ENCODE results near the gene SCARB1.

Gene SCARB1

DNA sequence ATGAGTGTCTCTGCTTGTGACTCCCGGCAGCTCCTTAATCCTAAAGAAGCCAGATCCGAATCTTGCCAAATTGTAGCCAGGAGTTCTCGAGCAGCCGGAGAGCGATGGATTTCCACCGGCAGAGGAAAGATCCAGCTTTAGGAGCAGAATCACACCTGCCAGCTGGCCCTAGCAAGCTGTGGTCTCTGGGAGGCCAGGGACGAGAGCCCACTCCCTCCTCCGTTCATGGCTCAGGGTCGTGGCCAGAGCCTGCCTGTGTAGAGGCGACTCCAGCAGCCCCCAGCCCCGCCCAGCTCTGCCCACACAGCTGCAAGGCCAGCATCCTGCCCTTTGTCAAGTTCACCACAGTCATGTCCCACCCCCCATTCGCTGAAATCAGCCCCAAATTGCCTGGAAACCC lies 121.0 kb downstream of the SCARB1 start:
- DNase-seq = no peak

DNA sequence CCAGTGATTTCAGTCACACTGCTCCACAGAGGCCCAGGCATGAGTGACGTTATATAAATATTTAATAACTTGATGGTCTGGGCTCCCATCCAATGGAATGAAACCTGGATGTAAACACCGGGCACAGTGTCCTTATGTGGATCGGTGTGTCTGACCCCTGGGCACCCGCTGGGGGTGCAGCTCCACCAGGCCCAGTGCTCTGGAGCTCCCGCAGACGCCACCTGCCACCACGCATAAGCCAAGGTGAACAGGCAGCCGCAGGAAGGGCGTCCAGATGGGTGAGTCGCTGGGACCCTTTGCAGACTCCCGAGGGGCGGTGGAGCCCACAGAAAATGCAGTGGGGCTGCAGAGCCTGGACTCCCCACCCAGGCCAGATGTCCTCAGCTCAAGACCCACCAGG lies 121.6 kb downstream of the SCARB1 start:
- DNase-seq = no peak

DNA sequence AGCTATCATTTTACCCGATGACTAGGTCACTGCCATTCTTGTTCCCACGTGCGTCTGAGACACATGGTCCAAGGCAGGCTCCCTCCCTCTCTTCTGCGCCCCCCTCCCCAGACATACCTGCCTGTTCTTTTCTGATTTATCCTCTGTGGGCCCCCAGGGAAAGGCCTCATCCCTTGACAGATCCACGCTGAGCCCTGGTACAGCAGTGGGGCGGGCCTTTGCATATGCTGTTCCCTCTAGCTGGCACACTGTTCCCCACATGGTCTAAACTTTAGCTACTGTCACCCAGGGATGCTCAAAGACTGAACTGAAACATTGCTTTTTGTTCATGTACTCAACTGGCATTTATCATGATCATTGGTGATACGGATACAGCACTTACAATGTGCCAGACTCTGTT lies 122.5 kb downstream of the SCARB1 start:
- no peak for DNase-seq

DNA sequence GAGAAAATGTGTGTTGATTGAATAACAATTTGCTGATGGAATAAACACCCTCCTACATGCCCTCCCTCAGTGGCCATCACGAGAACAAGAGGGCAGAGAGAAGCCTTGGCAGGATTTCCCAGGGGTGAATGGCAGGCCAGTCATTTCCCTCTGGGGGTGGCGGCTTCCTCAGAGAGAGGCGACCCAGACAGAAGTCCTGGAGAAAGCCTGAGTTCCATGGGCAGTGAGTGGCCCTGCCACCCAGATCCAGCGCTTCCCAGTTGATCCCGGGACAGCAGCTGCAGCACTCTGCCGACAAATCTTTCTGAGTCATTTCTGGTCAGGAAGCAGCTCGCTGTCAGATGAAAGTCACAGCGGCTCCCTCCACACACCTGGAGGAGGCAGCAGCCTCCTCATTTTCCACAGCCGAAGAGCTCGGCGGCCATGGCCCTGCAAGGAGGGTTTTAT lies 123.0 kb downstream of the SCARB1 start:
- DNase-seq = no peak

DNA sequence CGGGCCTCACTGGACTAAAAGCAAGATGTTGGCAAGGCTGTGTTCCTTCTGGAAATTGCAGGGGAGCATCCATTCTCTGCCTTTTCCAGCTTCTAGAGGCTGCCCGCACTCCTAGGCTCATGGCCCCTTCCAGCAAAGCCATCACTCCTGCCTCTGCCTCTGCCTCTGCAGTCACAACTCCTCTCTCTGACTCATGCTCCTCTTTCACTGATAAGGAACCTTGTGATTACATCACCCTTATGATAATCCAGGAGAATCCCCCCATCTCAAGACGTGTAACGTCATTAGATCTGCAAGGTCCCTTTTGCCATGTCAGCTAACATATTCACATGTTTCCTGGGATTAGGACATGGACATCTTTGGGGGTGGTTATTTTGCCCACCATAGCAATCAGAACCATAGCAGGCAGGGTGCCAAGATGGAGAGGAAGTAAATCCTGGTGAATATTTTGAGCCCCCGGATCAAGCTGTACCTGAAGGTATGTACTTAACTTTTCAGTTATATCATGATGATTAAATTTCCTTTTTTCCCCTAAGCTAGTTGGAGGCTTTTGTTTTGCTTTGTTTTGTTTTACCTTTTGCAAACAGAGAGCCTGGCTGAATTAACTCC lies 123.6 kb downstream of the SCARB1 start:
- DNase-seq = no peak

DNA sequence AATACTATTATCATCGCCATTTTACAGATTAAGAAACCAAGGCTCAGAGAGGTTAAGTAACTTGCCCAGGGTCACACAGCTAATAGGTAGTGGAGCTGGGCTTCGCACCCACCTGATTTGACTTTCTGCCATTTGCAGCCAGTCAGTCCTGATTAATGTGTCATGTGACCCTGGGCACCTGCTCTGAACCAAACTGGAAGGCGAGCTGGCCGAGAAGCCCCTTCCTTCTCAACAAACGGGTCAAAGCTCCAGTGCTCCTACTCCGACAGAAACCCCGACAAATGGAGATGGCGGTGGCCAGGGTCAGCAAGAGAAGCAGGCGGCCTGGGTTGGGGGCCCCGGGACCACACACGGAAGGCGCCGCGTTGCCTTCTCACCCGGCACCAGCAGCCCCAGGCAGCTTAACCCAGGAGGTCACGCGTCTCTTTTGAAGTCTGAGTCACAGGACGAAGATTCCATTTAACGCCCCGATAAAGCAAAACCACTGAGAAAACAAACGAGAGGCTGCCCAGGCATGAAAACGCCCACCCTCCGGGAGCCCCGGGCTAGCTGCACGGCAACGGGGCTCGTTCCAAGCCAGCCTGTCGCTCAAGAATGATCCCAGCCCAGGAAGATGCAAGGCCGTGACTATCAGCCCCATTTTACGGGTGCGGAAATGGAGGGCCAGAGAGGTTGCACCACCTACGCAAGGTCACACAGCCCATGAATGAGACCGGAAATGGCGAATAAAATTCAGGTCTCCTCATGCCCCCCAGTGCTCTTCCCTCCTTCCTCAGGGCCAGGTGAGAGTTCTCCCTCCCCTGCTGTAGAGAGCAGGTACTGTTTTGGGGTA lies 124.8 kb downstream of the SCARB1 start:
- no peak for DNase-seq

DNA sequence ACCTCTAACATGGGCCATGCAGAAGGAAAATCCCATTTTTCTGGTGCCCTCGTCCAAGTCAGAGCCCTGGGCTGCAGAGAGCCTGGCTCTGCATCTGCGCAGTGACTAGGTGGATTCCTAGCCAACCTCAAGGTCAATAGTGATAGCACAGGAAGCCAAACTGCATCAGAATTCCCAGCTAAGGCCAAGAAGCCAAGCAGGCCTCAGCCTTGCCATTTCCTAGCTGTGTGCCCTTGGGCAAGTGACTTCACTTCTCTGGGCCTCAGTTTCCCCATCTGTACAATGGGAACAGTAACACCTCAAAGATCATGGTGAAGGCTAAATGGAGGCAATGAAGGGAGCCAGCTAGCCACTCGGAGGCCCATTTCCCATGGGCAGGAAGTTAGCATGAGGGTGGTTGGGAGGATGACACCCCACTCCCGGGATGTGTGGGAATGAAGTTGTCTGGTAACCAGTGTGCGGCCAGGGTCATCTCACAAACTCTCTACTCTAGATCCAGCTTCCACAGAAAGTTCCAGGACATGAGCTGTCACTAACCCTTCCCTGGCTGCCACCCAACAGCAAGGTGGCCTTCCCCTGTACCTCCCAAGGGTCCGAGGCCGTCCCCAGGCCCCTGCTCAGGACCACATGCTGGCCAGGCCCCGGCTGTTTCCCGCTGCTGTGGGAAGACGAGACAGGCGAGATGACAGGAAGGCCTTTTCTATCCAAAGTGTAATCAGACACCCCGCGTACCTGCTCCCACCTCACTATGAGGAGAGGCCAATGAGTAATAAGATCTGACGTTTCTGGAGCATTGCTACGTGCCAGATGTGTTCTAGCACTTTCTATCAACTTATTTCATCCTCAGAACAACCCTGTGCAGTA lies 125.7 kb downstream of the SCARB1 start:
- no peak for DNase-seq

DNA sequence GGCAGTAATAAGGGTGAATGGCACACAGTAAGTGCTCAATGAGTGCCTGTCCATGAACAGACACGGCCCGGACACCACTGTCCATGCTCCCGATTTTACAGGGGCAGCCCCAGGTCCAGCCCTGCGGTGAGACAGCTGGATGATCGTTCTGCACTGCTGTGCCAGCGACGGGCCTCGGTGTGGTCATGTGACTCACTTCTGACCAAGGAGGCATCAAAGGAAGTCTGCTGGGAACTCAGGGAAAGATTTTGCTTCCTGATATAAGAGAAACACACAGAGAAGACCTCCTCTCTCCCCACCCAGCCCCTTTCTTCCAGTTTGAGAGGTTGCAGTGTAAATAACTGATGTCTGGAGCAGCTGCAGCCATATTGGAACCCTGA lies 126.6 kb downstream of the SCARB1 start:
- DNase-seq = no peak

DNA sequence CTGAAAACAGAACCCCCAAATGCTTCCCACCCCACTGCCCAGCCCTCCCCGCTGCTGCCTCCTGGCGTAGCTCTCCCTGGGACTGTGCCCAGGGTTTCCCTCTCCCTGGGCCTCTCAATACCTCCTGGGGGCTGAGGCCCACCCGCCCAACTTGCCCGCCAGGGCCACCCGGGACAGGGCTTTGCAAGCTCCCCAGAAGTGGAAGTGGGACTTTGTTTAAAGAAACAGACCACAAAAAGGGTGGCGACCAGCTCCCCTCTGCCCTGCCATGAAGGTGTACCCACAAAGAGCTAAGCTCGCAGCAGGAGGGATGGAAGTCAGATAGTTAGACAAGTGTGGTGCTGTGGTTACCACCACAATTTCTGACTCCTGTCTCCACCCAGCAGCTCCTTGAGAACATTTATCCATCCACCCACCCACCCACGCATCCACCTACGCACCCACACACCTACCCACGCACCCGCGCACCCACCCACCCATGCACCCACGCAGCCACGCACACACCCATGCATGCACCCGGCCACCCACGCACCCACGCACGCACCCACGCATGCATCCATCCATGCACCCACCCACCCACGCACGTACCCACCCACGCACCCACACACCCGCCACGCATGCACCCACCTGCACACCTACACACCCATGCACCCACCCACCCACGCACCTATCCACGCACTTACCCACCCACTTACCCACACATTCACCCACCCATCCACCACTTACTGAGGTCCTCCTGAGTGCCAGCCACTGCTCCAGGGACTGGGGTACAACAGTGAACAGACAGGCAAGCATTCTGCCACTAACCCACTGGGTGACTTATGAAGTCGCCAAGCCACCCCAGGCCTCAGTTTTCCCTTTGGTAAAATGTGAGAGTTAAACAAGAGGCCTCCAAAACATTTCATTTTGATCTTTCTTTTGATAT lies 127.3 kb downstream of the SCARB1 start:
- no peak for DNase-seq

DNA sequence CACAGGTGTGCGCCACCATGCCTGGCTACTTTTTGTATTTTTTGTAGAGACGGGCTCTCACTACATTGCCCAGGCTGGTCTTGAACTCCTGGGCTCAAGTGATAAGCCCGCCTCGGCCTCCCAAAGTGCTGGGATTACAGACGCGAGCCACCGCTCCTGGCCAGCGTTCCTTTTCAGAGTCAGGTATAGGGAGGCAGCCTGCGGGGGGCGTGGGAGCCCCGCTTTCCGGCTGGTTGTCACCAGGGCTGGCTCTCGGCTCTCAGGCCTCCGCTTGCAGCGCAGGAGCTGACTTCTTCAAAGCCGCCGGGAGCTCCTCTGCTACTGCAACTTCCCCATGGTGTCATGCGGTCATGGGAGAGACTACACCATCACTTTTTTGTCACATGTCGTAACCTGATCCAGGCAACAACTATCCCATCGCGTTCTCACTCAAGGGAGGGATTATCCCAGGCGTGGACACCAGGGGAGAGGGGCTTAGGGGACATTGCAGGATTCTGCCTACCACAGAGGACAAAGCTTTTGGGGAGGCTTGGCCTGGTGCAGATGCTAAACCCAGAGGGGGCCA lies 129.4 kb downstream of the SCARB1 start:
- DNase-seq = no peak

DNA sequence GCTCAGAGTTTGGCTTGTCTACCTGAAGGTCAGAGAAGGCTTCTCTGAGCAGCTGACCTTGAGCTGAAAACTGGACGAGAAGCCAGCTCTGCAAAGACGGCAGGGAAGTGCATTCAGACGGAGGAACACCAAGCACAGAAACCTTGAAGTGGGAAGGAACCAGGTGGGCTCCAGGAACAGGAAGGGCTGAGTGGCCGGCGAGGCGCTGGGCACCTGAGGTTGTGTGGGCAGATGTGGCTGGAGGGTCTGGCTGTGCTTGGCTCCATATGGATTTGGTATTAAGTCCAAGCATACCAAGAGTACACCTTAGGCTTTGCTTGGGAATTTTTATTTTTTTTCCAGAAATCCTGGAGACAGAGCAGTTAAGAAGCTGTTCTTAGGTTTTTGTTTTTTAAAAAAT lies 130.6 kb downstream of the SCARB1 start:
- no peak for DNase-seq

DNA sequence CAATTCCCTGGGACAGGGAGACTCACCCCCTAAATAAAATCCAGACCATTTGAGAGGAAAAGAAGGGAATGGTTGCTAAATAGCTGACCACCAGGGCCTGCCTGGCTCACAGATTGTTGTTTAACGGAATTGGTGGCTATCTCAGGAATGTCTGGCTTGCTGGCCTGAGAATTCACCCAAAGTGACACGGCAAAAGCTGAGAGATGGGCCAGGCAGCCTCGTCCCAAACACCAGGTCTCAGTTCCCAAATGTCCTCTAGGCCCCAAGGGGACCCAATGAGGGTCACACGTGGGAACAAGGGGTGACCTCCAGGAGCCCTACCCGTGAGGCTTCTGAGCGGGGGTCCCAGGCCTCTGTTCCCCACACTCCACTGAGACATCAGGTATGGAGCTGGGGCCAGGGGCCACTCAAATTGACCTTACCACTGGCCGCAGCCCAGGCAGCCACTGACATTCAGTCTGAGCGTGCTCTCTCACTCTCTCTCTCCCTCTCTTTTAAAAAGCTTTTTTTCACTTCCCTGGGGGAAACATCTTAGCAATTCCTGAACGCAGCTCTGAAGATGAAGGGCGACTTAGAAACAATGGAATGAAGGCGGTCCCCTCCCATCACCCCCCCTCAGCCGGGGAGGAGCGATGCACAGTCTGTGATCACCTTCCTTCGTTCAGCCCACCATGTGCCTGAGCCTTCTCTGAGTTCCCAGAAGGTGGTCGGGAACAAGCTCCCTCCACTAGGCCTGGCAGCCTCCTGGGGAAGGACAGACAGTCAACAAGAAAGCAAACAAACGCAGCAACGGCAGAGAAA lies 131.2 kb downstream of the SCARB1 start:
- DNase-seq = no peak

DNA sequence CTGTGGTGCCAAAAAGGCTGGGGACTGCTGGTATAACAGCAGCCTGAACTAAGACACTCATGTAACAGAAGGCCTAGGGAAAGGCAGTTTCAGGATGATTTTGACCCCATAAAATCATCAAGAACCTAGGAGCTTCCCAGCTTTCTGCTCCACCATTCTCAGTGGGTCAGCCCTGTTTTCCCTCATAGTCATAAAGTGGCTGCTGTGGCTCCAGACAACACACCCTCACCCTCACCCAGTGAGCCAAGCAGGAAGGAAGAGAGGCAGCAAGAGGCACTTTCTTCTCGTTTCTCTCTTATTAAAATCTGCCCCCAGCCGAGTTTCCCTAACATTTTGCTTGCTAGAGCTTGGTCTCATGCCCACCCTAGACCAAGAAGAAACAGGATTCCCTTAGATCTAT lies 131.8 kb downstream of the SCARB1 start:
- no peak for DNase-seq

DNA sequence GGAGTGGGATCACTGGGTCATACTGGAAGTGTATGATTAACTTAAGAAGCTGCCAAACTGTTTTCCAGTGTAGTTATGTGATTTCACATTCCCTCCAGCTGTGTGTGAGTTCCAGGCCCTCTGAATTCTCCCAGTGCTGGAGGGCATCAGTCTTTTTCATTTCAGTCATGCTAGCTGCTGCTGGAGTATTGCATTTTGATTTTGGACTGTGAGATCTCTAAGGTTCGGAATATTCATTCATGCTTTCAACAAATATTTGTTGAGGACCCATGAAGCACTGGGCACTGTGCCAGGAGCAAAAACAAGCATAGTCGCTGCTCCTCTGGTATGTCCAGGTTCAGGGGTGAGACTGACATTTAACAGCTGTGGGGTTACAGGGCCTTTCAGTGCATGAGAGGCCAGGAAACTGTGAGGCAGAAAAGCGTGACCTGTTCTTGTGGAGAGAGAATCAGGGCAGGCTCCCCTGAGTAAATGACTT lies 133.2 kb downstream of the SCARB1 start:
- no peak for DNase-seq

DNA sequence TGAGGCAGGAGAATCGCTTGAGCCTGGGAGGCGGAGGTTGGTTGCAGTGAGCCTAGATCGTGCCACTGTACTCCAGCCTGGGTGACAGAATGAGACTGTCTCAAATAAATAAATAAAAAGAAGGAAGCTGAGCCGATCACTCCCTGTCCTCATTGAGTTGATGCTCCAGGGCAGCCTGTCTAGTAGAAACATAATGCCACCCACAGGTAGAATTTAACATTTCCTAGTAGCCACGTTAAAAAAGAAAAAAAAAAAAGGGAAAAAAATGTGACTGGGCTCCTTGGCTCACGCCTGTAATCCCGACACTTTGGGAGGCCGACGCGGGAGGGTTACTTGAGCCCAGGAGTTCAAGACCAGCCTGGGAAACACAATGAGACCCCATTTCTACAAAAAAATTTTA lies 135.7 kb downstream of the SCARB1 start:
- no peak for DNase-seq

DNA sequence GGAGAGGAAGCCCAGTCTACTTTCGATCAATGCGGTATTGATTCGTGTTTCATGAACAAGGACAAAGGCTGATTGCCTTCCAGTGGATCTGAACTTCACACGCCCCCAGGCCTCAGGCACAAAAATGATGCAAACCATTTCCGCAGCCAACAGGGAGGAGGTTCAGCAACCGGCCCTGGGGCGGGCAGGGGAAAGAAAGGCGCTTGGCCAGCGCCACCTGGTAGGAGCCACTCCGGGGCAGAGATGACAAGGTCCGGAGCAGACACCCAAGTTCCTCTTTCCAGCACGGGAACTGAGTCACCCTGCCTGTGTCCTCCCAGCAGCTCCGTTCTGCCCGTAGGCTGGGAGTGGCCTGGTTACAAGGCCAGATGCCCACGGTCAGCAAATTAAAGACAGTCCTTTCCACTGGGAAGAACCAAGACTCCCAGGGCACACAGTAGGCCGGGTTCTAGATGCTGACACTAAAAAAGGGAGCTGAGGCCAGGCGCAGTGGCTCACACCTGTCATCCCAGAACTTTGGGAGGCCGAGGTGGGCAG lies 136.3 kb downstream of the SCARB1 start:
- no peak for DNase-seq
